Vagina (tissue), 2 donors: ENCODE results near the gene BAZ2B.

Experiments
- POLR2AphosphoS5 ChIP-seq, 2 donors: sonication (generic); formaldehyde crosslinking; IDR thresholded peaks; one replicate each; pipeline ENCODE4 v1.9.0; 2017; ENCODE audit warnings: antibody characterized with exemption in 2 of 2, mild to moderate bottlenecking in 2 of 2, low read depth in 1 of 2; ENCODE audit not compliant: insufficient read depth in 1 of 2
- TF ChIP-seq, protein P1 (sequence below), 3 experiments: fragments of 450-650 bp in 2 of 3; fragments of 200-600 bp in 1 of 3; sonication (generic) in 1 of 3; IDR thresholded peaks; one replicate each; pipeline ENCODE4 v1.5.1; 2017 to 2019; ENCODE audit warnings: antibody characterized with exemption in 3 of 3, mild to moderate bottlenecking in 2 of 3, moderate library complexity in 2 of 3

- TF ChIP-seq, protein P1, sequence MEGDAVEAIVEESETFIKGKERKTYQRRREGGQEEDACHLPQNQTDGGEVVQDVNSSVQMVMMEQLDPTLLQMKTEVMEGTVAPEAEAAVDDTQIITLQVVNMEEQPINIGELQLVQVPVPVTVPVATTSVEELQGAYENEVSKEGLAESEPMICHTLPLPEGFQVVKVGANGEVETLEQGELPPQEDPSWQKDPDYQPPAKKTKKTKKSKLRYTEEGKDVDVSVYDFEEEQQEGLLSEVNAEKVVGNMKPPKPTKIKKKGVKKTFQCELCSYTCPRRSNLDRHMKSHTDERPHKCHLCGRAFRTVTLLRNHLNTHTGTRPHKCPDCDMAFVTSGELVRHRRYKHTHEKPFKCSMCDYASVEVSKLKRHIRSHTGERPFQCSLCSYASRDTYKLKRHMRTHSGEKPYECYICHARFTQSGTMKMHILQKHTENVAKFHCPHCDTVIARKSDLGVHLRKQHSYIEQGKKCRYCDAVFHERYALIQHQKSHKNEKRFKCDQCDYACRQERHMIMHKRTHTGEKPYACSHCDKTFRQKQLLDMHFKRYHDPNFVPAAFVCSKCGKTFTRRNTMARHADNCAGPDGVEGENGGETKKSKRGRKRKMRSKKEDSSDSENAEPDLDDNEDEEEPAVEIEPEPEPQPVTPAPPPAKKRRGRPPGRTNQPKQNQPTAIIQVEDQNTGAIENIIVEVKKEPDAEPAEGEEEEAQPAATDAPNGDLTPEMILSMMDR (IDR thresholded peaks at IDR 0.05), result no peak
- no peak for TF ChIP-seq POLR2AphosphoS5 (IDR thresholded peaks at IDR 0.05; ENCODE audit: insufficient read depth in 1 of 2, low read depth in 1 of 2)
These were observed 332.8 kb downstream of the BAZ2B start for GRCh38 chr2:159283529-159283928.
